Fibroblast of the aortic adventitia (primary cell): ENCODE measurements around the gene DSN1. TPM values are rescaled to one million over a fixed set of nuclear protein-coding genes. Genes with fewer than 3 reads are reported as not detected.

ENCODE experiments used
- DNase-seq: peaks from one replicate; pipeline ENCODE4 v3.0.0-alpha.2; 2010; ENCODE audit warnings: low read depth
- H3K4me3 ChIP-seq: 2 replicates; pipeline ENCODE4 v1.5.1; 2011; ENCODE audit warnings: low read depth, mild to moderate bottlenecking, control low read depth, low read length, moderate library complexity
- total RNA-seq: library from RNA; depleted of rRNA; stranded (reverse); fragments of >200 nt; gene quantifications from 2 replicates; pipeline ENCODE4 v1.2.3, GENCODE V29; 2012; ENCODE audit warnings: low replicate concordance
- TF ChIP-seq, protein P1 (sequence below): IDR thresholded peaks from 2 replicates; pipeline ENCODE4 v1.5.1; 2011; ENCODE audit warnings: mild to moderate bottlenecking, low read length, control low read depth, inconsistent platforms; ENCODE audit not compliant: insufficient read depth

Gene DSN1
- total RNA-seq, 1 donor: 40.4 TPM

DNA sequence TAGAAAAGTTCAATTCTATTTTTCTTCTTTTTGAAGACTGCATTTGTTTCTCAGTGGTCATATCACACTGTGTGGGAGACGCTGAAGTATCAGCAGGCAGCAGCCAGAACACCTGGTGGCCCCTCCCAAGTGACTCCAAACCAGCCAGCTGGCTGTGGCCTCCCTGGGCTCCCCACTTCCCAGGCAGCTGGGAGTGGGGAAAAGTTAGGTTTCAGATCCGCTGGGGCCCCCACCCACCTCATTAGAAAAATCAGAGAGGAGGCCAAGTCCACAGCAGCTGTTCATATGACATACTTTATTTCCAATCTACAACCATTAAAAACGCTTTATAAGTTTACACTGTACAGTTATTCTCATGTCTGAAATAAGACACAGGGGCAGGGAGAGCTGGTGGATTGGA, 3.6 kb upstream of the DSN1 start:
- DNase-seq: no peak
- TF ChIP-seq, protein P1, sequence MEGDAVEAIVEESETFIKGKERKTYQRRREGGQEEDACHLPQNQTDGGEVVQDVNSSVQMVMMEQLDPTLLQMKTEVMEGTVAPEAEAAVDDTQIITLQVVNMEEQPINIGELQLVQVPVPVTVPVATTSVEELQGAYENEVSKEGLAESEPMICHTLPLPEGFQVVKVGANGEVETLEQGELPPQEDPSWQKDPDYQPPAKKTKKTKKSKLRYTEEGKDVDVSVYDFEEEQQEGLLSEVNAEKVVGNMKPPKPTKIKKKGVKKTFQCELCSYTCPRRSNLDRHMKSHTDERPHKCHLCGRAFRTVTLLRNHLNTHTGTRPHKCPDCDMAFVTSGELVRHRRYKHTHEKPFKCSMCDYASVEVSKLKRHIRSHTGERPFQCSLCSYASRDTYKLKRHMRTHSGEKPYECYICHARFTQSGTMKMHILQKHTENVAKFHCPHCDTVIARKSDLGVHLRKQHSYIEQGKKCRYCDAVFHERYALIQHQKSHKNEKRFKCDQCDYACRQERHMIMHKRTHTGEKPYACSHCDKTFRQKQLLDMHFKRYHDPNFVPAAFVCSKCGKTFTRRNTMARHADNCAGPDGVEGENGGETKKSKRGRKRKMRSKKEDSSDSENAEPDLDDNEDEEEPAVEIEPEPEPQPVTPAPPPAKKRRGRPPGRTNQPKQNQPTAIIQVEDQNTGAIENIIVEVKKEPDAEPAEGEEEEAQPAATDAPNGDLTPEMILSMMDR: no peak
- no peak overlapping the region for H3K4me3 ChIP-seq

DNA sequence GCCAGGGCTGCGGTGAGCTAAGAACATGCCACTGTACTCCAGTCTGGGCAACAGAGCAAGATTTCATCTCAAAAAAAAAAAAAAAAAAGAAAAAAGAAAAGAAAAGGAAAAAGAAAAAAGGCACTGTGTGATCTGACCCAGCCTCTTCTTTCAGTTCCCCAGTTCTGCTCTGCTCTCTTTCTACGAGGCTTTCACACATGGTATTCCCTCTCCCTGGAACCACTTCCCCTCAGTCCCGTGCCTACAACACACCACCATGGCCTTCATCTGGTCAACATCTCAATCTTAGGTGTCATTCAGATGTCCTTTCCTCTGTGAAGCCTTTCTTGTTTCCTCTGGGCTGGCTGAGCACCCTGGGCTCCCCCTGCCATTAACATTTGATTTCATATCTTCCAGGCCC, 2.3 kb upstream of the DSN1 start:
- TF ChIP-seq, protein P1: no peak
- no peak for DNase-seq
- no peak overlapping the region for H3K4me3 ChIP-seq

DNA sequence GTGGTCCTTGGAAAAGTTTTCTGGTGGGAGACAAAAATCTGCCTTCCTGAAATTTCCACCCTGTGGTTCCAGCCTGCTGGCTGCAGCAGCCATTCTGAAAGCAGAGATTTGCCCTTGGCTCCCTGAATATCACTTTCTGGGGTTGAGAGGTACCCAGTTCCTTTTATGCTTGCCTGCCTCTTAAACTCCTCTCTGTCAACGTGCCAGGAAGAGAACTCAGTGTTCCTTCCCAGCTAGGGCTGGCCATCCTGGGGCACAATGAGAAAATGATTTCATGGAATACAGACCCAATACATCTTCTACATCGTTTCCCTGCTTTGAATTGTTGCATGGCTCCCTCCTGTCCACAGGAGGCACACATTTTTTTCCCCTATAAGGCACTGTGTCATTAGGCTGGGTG, 1.6 kb upstream of the DSN1 start:
- TF ChIP-seq, protein P1: no peak
- H3K4me3 ChIP-seq: no peak overlapping the region
- no peak for DNase-seq

DNA sequence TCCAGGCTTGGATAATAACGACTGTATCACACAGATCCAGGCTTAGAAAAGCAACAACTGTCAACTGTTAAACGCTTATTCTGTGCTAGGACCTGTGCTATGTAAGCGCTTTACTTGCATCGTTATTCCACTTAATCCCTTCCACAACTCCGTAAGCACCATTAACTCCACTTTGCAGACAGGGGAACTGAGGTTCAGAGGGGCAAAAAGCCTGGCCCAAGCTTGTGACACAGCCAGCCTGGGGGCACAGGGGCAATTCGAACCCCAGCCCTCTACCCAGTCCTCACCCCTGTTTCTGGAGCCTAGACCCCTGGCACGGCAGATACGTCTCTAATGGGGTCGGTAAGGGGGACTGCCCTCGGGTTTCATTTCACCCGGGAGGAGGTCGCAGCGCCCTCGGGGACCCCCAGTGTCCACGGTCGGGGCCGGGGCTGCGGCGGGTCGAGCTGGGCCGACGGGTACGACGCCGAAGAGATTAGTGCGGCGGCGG, 411 bp downstream of the DSN1 start:
- H3K4me3 ChIP-seq: peak overlapping the region; percentile 95
- peak; percentile 12 for DNase-seq
- TF ChIP-seq, protein P1: no peak

DNA sequence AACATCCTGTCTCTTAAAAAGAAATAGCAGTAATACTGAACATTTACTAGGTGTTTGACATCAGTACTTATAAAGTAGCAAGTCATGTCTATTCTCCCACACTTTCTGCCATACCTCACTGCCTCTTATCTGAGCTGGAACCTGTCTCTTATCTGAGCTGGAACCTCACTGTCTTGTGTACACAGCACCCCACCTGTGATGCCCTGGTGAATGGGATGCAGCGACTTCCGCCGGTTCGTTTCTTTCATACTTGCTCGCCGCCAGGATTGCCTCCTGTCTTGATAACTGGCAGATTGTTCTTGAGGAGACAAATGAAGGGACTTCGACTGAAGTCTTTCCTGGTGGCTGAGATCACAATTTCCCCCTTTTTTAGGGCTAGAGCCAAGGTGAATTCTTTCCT, 2.9 kb downstream of the DSN1 start:
- TF ChIP-seq, protein P1: no peak
- no peak for DNase-seq
- no peak overlapping the region for H3K4me3 ChIP-seq

DNA sequence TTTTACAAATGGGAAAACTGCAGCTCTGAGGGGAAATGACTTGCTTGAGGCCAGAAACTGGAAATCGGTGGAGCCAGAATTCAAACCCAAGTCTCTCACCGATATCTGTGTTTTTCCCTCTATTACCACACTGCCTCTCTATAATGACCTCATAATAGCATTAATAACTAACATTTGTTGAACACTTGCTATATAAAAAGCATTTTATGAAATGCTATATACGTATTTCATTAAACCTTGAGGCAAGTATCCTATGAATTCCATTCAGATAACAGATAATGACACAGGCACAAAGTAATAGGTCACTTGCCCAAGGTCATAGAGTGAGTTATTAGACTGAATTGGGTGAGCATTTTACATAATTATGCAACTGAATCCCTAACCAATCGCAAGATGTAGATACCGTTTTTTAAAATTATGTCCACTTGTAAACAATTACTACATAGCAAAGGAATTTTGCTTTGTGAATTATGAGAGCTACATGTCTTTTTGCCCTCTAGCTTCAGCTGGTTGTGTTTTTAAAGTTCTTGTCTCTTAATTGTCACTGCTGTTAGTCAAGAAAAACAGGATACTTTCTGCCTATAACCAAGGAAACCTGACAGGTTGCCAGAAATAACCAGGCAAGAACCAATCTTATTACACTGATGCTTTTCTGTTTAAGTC, 4.7 kb downstream of the DSN1 start:
- TF ChIP-seq, protein P1: no peak
- H3K4me3 ChIP-seq: no peak overlapping the region
- DNase-seq: peak; percentile 35

DNA sequence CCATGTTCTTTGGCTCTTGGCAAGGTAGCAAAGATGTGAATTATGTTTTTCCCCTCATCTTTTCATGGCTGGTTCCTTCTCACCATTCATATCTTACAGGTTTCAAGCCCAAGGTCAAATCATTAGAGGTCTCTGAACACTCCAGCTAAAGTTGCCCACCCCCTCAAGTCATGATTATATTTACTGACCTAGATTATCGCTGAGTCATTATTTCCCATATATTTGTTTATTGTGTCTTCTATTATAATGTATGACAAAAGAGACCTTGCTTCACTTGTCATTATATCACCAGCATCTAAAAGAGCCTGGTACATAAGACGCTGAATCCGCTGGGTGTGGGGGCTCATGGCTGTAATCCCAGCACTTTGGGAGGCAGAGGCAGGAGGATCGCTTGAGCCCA, 12.4 kb downstream of the DSN1 start:
- no peak overlapping the region for H3K4me3 ChIP-seq
- no peak for DNase-seq
- TF ChIP-seq, protein P1: no peak
